ENCODE data around the gene VASH2.
"Not testable (repeated sequence)": the region's sequence is repeated elsewhere in the genome, so short reads cannot be mapped to it uniquely, and the experiment has no call there.

Gene VASH2

DNA sequence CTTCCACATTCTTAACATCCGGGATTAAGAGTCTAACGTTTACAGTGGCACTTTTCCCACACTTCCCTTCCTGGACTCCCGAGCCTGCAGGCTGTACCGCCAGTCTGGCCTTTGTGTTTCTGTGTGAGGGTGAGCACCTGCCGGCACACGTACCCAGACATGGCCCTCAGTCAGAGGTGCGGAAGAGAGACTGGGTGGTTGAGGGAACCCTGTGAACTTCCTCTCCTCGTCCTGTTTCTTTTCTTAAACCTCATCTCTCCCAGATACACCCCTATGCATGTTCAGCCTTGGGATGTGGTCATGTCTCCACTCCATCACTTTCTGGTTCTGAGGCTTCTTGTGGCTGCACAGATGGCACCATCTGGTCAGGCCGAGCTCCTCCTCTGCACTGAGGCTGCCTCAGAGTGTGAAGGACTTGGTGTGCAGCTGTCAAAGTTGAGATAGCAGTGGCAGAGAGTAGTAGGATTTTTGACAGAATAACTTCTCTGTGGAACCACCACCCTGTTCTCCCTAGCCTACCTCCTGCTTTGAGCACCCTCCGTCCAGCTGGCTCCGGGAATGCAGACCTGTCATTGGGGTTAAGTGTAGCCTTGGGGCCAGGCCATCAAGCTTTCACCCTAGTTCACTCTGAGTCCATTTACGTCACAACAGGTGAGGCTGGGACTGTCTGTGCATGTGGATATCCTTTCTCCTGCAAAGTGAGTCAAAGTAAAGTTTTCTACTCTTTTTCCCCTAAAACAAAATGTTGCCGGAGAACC is 31.4 kb downstream of the VASH2 start:
- no peak for DNase-seq (ENCODE audit: low read depth)

DNA sequence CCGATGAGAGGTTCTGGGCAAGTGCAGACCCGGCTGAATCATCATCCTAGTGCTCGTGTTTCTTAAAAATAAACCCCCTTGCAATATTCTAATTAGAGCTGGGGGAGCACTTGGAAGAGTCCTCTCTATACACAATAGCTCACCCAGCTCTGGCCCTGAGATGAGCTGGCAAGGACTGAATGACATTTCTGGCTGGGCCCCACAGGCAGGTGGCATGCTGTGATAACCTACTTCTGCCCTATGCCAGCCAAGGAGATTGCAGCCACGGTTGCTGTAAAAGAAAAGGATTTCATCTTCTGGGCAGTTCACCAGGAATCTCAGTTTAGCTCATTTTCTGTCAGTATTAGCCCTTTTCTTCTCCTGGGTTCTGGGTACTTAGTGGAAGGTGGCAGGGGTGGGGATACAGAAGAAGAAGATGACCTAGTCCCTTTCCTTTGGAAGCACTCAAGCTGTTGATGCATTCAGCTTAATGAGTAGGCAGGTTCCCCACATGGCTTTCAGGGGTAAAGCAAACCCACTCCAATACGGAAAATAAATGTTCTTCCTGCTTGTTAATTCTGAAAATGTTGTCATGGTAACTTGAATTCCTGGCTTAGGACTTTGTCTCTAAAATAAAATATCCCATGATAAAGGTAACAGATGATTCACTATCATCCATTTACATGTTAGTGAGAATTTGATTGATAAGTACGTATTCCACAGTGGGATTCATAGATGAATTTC is 32.2 kb downstream of the VASH2 start:
- no peak for DNase-seq (ENCODE audit: low read depth)

DNA sequence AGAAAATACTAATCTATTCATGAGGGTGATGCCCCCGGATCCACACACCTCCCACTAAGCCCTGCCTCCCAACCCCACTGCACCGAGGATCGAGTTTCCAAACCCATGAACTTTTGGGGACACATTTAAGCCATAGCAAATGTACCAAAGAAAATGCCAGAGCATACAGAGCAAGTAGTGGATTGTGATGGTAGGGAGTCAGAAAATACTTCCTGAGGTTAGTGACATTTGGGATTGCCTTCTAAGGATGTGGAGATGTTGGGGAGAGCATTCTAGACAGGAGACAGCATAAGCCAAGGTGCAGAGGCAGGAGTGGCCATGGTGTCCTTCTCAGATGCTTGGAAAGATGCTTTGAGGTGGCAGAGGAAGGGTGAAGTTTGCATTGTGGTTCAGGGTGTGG is 33.1 kb downstream of the VASH2 start:
- DNase-seq (ENCODE audit: low read depth): no peak

DNA sequence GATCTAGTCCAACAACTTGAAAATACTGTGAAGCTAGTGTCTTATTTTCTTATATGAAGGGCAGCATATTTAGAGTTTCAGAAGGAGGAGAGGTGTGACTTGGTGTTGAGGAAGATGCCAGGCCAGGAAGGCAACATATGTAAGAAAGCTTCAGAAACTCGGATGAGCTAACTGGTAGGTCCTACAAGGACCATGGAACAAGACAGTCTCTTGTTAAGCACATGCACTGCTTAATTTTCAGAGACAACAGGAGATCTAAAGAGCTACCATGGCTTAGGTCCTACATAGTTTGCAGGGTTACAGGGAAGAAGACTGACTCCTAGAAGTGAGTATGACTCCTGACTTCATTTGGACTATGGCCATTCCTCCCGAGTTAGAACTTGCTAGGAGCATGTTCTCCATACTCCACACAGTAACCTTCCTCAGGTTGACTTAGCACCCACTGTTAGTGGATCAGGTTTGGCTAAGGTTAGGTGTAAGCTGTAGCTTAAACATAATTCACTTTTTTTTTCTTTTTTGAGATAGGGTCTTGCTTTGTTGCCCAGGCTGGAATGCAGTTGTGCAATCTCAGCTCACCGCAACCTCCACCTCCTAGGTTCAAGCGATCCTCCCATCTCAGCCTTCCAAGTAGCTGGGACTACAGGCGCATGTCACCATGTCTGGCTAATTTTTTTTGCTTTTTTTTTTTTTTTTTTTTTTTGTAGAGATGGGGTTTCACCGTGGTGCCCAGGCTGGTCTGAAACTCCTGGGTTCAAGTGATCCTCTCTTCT is 34.4 kb downstream of the VASH2 start:
- no peak for DNase-seq (ENCODE audit: low read depth)

DNA sequence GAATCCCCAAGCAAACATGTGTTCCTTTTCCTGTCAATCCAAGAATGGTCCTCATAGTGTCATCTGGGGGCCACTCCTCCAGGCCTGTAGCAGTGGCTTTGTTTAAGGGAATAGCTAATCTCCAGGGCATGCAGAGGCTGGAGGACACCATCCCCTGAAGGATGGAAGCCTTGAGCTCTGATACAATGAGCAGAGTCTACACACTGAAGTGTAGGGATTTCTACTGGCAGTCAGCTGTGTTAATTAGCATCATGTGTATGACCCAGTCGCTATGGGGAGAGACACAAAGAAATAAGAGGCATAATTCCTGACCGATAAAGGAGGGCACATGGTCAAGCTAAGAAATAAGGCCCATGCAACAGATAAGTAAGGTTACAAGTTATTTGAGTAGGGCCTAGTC is 36.2 kb downstream of the VASH2 start:
- no peak for DNase-seq (ENCODE audit: low read depth)

DNA sequence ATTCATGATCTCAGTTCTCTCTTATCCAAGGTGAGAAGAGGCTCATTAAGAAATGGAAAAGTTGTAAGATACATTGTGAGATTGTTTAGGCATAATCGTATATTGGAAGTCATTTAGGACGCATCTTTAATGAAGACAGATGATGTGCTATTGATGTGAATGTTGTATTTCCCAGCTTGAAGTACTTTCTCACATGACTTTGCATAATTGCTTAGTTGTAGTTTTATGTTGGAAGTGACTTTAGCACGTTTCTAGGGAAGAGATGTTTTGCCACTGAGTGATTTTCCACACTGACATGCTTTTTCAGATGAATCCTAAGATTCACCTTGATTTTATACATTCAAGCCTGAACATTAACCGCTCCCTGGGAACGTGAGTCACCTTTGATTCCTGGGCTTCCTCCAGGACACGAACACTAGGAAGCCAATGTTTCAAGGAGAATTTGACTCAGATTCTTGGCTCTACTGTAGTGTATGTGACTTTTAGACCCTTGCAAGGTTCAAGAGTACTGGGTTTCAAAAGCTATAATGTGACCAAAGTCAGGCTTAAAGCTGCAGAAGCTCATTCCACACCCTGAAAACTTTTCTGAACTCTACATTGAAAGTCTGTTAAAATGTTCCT is 37.5 kb downstream of the VASH2 start:
- peak; percentile 20 for DNase-seq (ENCODE audit: low read depth)

DNA sequence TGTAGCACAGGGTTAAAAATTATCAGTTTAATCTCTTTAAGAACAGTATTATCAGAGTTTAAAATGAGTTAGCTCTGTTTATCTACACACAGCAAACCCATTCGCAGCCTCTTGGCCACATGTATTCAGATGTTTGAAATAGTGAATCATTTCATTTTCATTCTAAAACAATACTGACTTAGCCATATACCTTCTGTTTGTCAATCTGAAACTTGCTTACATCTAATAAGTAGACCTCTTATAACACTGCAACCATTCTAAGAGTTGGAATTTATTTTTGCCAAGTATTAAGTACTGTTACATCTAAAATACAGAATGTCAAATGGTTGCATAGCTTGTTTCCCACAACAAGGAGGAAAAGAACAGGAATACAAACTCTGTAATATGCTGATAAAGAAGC is 39.9 kb downstream of the VASH2 start:
- no peak for DNase-seq (ENCODE audit: low read depth)

DNA sequence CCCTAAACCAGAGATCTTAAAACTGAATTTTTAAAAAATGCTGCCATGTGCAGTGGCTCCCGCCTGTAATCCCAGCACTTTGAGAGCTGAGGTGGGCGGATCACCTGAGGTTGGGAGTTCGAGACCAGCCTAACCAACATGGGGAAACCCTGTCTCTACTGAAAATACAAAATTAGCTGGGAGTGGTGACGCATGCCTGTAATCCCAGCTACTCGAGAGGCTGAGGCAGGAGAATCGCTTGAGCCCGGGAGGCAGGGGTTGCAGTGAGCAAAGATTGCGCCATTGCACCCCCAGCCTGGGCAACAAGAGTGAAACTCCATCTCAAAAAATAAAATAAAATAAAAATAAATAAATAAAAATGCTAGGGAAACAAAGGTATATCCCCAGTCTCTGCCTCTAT is 43.6 kb downstream of the VASH2 start:
- not testable (repeated sequence) for DNase-seq (ENCODE audit: low read depth)

DNA sequence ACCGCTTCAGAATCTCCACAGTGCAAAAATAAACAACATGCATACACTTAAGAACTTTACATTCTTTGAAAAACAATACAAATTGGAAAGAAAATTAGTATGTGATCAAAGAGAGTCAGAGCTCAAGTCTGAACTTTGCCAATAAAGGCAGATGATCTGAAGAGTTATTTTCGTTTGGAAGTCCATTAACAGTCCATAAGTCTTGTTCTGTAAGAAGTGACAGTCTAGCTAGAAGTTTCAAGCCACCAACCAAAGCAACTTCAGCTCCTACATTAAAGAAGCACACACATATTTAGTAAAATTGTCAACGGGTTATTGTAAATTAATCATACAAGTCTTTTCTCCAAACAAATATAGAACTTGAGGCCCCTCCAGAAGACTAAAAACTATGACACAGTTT is 44.6 kb downstream of the VASH2 start:
- no peak for DNase-seq (ENCODE audit: low read depth)

DNA sequence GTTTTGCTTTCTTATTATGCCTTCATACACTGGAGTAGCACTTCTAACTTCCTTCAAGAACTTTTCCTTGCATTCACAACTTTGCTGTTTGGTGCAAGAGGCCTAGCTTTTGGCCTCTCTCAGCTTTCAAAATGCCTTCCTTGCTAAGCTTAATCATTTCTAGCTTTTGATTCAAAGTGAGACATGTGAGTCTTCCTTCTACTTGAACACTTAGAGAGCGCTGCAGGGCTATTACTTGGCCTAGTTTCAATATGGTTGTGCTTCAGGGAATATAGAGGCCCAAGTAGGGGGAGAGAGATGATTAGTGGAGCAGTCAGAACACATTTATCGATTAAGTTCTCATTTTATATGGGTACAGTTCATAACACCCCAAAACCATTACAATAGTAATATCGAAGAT is 52.9 kb downstream of the VASH2 start:
- DNase-seq (ENCODE audit: low read depth): no peak

DNA sequence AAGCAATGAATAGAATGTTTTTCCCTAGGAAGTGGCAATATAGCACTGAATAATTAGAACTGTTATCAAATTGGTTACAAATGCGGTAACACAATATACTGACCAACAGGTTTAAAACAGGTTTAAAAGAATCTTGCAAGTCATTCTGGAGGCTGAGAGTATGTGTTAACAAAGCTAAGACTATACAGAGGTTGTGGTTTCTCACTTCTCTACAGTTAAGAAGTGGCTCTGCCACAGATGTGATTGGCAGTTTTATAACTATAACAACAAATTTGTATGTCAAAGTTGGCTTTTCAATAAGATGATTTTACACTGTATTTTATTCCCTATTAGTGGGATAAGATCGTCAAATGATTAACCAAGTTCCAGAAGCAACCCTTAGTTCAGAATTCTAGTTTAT is 58.2 kb downstream of the VASH2 start:
- no peak for DNase-seq (ENCODE audit: low read depth)

DNA sequence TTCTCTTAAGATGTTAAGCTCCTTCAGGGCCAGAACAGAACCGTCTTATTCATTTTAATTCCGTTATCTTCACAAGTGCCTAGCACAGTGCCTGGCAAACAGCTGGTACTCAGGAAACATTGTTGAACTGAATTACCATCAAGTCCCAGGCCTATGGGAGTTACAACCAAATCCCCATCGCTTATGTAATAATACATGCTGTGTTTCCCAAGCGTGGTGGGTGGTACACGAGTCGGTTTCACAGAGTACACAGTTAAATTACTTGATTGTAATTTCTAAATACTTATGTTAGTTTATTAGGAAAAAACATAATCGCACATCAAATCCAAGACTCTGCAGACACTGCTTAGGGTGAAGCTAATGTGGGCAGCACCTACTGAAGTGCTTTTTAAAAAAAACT is 64.3 kb downstream of the VASH2 start:
- peak; percentile 57 for DNase-seq (ENCODE audit: low read depth)

DNA sequence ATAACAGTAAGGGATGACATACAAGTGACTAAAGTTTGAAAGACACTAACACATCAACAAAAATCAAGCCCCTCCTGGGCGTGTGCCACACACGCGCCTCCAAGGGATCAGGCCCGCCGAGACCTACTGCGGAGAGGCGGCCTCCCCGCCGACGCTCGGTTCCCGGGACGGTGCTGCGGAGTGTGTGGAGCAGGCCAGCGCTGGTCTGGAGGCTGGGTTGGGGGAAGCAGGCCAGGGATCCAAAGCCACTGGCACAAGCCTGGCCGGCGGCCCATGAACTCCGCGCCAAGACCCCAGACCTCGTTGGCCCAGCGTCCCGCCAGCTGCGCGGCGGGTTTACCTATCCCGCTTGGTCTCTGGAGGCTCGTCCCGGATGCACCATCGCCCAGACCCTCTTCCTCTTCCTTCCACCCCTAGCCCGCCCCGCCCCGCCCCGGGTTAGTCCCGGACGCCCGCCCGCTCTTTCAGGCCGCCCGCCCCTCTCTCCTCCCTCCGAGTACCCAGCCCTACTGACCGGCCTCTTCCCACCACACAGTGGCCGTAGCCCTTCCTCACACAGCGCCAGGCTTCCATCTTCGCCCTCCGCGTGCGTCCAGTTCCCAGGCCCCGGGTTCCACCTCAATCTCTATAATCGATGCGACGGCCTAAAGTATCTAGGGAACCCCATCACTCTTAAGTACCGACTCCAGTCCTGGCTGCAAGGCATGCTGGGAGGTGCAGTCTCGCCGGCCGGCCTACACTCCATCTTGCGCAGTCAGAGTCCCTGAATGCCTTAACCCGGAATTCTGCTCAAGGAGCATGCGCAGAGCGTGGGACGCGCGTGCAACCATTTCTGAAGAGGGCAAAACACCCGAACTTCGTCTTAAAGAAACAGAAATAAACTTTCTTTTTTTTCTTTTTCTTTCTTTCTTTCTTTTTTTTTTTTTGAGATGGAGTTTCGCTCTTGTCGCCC is 65.0 kb downstream of the VASH2 start, which contains the start of gene ANGEL2:
Gene ANGEL2 (minus strand): TSS at position 769 of the 952 bp plus-strand sequence. CDS start 196 bp downstream, at position 573.
- peak; percentile 97 for DNase-seq (ENCODE audit: low read depth)

DNA sequence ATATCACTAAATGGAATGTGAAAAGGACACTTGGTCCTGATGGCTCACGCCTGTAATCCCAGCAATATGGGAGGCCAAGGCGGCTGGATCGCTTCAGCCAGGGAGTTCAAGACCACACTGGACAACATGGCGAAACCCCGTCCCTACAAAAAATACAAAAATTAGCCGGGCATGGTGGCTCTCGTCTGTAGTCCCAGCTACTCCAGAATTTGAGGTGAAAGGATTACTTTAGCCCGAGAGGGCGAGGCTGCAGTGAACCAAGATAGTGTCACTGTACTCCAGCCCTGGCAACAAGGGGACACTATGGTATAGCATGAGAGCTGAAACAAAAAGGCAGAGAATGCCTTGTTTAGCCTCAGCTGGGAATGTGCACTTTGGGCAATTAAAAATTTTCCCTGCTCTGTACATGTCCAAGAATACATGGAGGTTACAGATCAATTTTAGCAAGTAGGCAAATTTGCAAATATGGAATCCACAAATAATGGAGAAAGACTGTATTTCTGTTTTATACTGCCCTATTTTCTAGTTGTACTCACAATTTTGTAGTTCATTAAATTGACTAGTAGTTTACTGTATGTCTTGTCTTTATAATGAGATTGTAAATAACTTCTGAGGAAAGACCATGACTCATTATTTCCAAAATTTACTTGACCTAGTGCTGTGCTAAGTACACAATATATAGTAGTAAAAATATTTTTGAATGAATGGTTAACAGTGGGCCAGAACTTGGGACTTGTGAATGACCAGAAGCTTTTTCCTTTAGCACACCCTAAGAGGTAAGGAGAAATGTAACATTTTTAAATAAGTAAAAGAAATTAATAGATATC is 67.3 kb downstream of the VASH2 start:
- DNase-seq (ENCODE audit: low read depth): no peak

DNA sequence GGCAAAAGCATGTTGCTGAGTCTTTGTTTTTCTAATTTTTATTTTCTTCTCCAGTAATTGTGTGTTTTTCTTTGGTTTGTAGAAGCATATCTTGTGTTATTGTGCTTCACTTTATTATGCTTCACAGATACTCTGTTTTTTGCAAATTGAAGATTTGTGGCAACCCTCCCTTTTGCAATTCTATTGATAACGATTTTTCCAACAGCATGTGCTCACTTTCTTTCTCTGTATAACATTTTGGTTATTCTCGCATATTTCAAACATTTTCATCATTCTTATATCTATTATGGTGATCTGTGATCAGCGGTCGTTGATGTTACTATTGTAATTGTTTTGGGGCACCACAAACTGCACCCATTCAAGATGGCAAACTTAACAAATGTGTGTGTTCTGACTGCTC is 69.1 kb downstream of the VASH2 start:
- no peak for DNase-seq (ENCODE audit: low read depth)

DNA sequence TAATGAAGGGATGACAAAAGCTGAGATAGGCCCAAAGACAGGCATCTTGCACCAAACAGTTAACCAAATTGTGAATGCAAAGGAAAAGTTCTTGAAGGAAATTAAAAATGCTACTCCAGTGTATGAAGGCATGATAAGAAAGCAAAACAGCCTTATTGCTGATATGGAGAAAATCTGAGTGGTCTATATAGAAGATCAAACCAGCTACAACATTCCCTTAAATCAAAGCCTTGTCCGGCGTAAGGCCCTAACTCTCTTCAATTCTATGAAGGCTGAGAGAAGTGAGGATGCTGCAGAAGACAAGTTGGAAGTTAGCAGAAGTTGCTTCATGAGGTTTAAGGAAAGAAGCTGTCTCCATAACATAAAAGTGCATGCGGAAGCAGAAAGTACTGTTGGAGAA is 69.7 kb downstream of the VASH2 start:
- DNase-seq (ENCODE audit: low read depth): no peak

DNA sequence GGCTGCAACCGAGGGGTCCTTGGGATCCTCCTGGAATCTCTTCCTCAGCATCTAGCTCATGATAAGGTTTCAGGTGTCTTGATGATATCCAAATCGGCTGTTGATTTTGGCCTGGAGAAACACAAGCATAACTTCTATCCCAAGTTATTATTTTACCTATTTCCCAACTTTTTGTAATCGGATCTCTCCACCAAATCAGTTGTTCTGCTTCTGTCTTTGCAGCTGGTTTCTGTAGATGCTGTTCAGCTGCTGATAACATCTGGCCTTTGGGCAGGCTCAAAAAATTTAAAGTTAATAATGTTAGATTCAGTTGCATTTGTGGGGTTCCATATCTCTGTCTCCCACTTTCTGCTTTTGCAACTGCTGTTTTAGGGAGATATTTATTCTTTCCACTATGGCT is 76.7 kb downstream of the VASH2 start:
- not testable (repeated sequence) for DNase-seq (ENCODE audit: low read depth)

DNA sequence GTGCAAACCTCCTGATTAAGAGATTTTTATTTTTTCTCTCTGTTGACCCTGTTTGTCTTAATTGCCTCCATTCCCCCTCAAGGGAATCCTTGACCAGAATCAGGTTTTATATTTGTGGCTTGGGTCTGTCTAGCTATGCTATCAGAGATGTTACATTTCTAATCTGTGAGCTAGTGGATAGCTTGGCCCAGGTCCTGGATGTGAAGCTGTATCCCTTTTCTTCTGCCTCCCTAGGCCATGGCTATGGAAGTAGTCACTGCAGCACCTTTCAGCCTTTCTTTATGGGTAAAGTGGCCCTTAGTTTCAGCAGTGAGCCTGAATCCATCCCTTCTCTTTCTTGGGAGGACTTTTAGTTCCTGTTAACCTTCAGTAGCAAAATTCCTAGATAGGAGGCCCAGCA is 82.3 kb downstream of the VASH2 start:
- no peak for DNase-seq (ENCODE audit: low read depth)

DNA sequence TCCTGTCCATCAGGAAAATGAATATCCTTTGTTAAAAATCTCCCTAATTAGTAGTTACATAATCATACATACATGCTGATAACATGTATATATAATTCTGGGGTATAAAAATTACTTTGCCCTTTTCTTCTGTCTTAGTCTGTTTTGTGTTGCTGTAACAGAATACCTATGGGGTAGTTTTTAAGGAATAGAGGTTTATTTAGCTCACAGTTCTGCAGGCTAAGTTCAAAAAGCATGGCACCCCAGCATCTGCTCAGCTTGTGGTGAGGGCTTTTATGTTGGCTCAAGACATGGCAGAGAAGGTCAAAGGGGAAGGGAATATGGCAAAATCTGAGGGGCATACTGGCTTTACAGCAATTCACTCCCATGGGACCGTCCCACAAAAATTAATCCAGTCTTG is 84.4 kb downstream of the VASH2 start:
- DNase-seq (ENCODE audit: low read depth): no peak

DNA sequence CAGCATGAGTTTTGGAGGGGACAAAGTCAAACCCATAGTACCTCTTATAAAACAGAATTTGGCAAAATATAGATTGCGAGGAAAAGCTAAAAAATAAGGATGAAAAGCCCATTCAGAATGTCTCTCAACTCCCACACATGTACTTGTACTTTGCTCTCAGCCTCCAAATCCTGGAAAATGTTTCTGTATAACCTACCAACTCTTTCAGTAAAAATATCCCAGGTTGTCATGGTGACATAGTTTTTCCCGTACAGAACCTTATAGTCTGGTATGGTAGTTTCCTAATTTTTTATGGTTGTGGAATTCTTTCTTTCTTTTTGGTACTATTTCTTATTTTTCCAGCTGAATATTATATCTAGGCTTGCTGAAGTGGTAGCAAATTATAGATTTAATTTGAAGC is 85.2 kb downstream of the VASH2 start:
- no peak for DNase-seq (ENCODE audit: low read depth)

All from amniotic epithelial cell (primary cell).